Smooth muscle cell (in vitro differentiated cells): ENCODE data around the gene SPPL3. TPM values are rescaled to one million over a fixed set of nuclear protein-coding genes. Genes with fewer than 3 reads are reported as not detected.

Source experiments
- DNase-seq: peaks from one replicate; lab custom pipeline; 2025; ENCODE audit not compliant: unreplicated experiment; lab: John Stamatoyannopoulos, UW
- H2AFZ ChIP-seq: fragments of 200-600 bp; sonication (generic); 2 replicates; pipeline ENCODE4 v1.6.0; 2016; ENCODE audit warnings: antibody characterized with exemption, low read depth, mild to moderate bottlenecking
- H3F3A ChIP-seq: fragments of 200-600 bp; sonication (generic); 2 replicates; pipeline ENCODE4 v1.6.0; 2017; ENCODE audit warnings: antibody characterized with exemption, low read depth
- H3K27ac ChIP-seq: fragments of 200-600 bp; sonication (generic); 2 replicates; pipeline ENCODE4 v1.5.1; 2016; ENCODE audit warnings: low read depth, mild to moderate bottlenecking
- H3K27me3 ChIP-seq: fragments of 200-600 bp; sonication (generic); 2 replicates; pipeline ENCODE4 v1.6.1; 2016; ENCODE audit warnings: low read depth, mild to moderate bottlenecking
- H3K36me3 ChIP-seq: fragments of 200-600 bp; sonication (generic); 2 replicates; pipeline ENCODE4 v1.5.1; 2016; ENCODE audit warnings: low read depth
- H3K4me1 ChIP-seq: fragments of 200-600 bp; sonication (generic); 2 replicates; pipeline ENCODE4 v1.5.1; 2016; ENCODE audit warnings: low read depth
- H3K4me2 ChIP-seq: fragments of 200-600 bp; sonication (generic); 2 replicates; pipeline ENCODE4 v1.6.0; 2016; ENCODE audit warnings: mild to moderate bottlenecking
- H3K4me3 ChIP-seq: fragments of 200-600 bp; sonication (generic); 2 replicates; pipeline ENCODE4 v1.5.1; 2016; ENCODE audit warnings: mild to moderate bottlenecking
- H3K79me2 ChIP-seq: fragments of 200-600 bp; sonication (generic); 2 replicates; pipeline ENCODE4 v1.6.0; 2016; ENCODE audit warnings: low read depth, mild to moderate bottlenecking
- H3K9ac ChIP-seq: fragments of 200-600 bp; sonication (generic); 2 replicates; pipeline ENCODE4 v1.6.0; 2016; ENCODE audit warnings: low read depth
- H3K9me3 ChIP-seq: fragments of 200-600 bp; sonication (generic); replicated peaks from 2 replicates; pipeline ENCODE4 v1.5.1; 2016; ENCODE audit warnings: low read depth
- H4K20me1 ChIP-seq: fragments of 200-600 bp; sonication (generic); 2 replicates; pipeline ENCODE4 v1.6.0; 2016; ENCODE audit warnings: low read depth
- CTCF ChIP-seq: fragments of 200-600 bp; sonication (generic); IDR thresholded peaks from 2 replicates; pipeline ENCODE4 v1.5.1; 2017; ENCODE audit warnings: borderline replicate concordance, mild to moderate bottlenecking, antibody characterized with exemption; ENCODE audit not compliant: insufficient read depth, poor library complexity, severe bottlenecking
- WGBS: methylation state at CpG from one replicate; pipeline ENCODE4 v1.1.7; 2016; ENCODE audit warnings: low lambda C conversion rate; 5-methylcytosine and 5-hydroxymethylcytosine counted together
- polyA plus RNA-seq: library from polyadenylated mRNA; unstranded; fragments of >200 nt; fragmentation: Nextera tagmentation; extraction: Ambion mirVana; gene quantifications from 2 replicates; pipeline ENCODE4 v1.2.1, GENCODE V29; 2016
- total RNA-seq: library from RNA; depleted of rRNA; stranded (reverse); fragments of >200 nt; gene quantifications from 2 replicates; pipeline ENCODE4 v1.2.3, GENCODE V29; 2014

Gene SPPL3
- total and polyA plus RNA-seq, 2 experiments from 2014 or later, result 22.5 to 27.0 TPM

GRCh38 chr12:120905856-120906384 lies 1.8 kb upstream of the SPPL3 start:
- H3K27ac ChIP-seq, result no peak overlapping the region
- H3K4me2 ChIP-seq, result no peak overlapping the region
- WGBS, result 95% methylated on average over 5 of the region's 5 CpGs
- no peak overlapping the region for H3K4me3 ChIP-seq
- H3K9ac ChIP-seq, result no peak overlapping the region
- H3K9me3 ChIP-seq, result no peaks in the 10 kb centered on the region
- TF ChIP-seq CTCF, result no peak
- H2AFZ ChIP-seq, result no peak overlapping the region
- H3F3A ChIP-seq, result peaks cover 9% of the 10 kb centered on the region
- H4K20me1 ChIP-seq, result peaks cover 25% of the 10 kb centered on the region
- no peaks in the 10 kb centered on the region for H3K27me3 ChIP-seq
- no peak for DNase-seq
- H3K36me3 ChIP-seq, result no peaks in the 10 kb centered on the region
- peaks cover 10% of the 10 kb centered on the region for H3K4me1 ChIP-seq
- peaks cover 28% of the 10 kb centered on the region for H3K79me2 ChIP-seq

GRCh38 chr12:120903412-120904196 lies 554 bp downstream of the SPPL3 start:
- Histone ChIP-seq H3K27me3 (no peaks in the 10 kb centered on the region), H3K27ac (no peak overlapping the region)
- DNase-seq, result peak; percentile 77

GRCh38 chr12:120902846-120903411 lies 1.2 kb downstream of the SPPL3 start:
- peaks cover 58% of the 10 kb centered on the region for H3K79me2 ChIP-seq
- no peak for TF ChIP-seq CTCF
- H3K4me3 ChIP-seq, result peak overlapping the region; percentile 96
- H3K36me3 ChIP-seq, result no peaks in the 10 kb centered on the region
- H3K9me3 ChIP-seq, result no peaks in the 10 kb centered on the region
- peaks cover 9% of the 10 kb centered on the region for H3F3A ChIP-seq
- no peak for DNase-seq
- H3K9ac ChIP-seq, result peak overlapping the region; percentile 78
- H4K20me1 ChIP-seq, result peaks cover 55% of the 10 kb centered on the region
- H3K27ac ChIP-seq, result no peak overlapping the region
- peak overlapping the region; percentile 97 for H3K4me2 ChIP-seq
- peak overlapping the region; percentile 30 for H2AFZ ChIP-seq
- 19% methylated on average over 15 of the region's 15 CpGs for WGBS
- peaks cover 10% of the 10 kb centered on the region for H3K4me1 ChIP-seq
- H3K27me3 ChIP-seq, result no peaks in the 10 kb centered on the region

More at GRCh38 chr12:120903412-120904196, 554 bp downstream of the SPPL3 start:
- peaks cover 51% of the 10 kb centered on the region for H3K79me2 ChIP-seq
- peaks cover 10% of the 10 kb centered on the region for H3K4me1 ChIP-seq
- peak overlapping the region; percentile 30 for H2AFZ ChIP-seq
- no peaks in the 10 kb centered on the region for H3K9me3 ChIP-seq
- H3K36me3 ChIP-seq, result no peaks in the 10 kb centered on the region
- H3K4me3 ChIP-seq, result peak overlapping the region; percentile 96
- H3F3A ChIP-seq, result peaks cover 9% of the 10 kb centered on the region
- peak overlapping the region; percentile 97 for H3K4me2 ChIP-seq
- H4K20me1 ChIP-seq, result peaks cover 48% of the 10 kb centered on the region
- WGBS, result 2% methylated on average over 29 of the region's 85 CpGs
- TF ChIP-seq CTCF, result no peak
- H3K9ac ChIP-seq, result peak overlapping the region; percentile 78
